ENCODE measurements around the gene CTBS. TPM values are rescaled to one million over a fixed set of nuclear protein-coding genes. Genes with fewer than 3 reads are reported as not detected.

Gene CTBS
- total and polyA plus RNA-seq, 2 of the 4 experiments (the other 2 are of a cell fraction): 5.9 to 12.4 TPM

- Histone ChIP-seq H3K27ac (ENCODE audit: insufficient read depth, low read length) (no peak overlapping the region), H3K14ac (replicated peaks; ENCODE audit: low read depth, low read length) (no peak overlapping the region), H2BK15ac (ENCODE audit: low read depth, low read length) (no peak overlapping the region), H2BK20ac (ENCODE audit: low read depth, low read length) (no peak overlapping the region), H3K4ac (ENCODE audit: low read depth, low read length) (no peak overlapping the region), H3K18ac (ENCODE audit: low read depth, low read length) (no peak overlapping the region), H3K9me3 (ENCODE audit: control insufficient read depth, insufficient read depth, low read length) (peaks cover 2% of the 10 kb centered on the region), H2AFZ (replicated peaks; ENCODE audit: low read length, poor library complexity) (no peak overlapping the region), H3K4me3 (ENCODE audit: insufficient read depth, low read depth, low read length) (no peak overlapping the region), H2BK5ac (ENCODE audit: low read depth, low read length, poor library complexity, severe bottlenecking) (no peak overlapping the region), H2BK120ac (ENCODE audit: low read depth, low read length) (no peak overlapping the region), H3K56ac (ENCODE audit: extremely low read depth, insufficient read depth, low read length) (no peak overlapping the region), H3K4me1 (ENCODE audit: control insufficient read depth, insufficient read depth, low read length) (peaks cover 9% of the 10 kb centered on the region), H3K27me3 (ENCODE audit: control insufficient read depth, insufficient read depth, low read length) (no peaks in the 10 kb centered on the region), H4K91ac (ENCODE audit: insufficient read depth, low read depth, low read length) (no peak overlapping the region), H4K20me1 (ENCODE audit: insufficient read depth, low read length) (no peaks in the 10 kb centered on the region), H4K5ac (ENCODE audit: low read depth, low read length) (no peak overlapping the region), H3K23ac (ENCODE audit: low read depth, low read length) (no peak overlapping the region), H3K9ac (ENCODE audit: low read depth, low read length) (no peak overlapping the region), H3K79me1 (ENCODE audit: low read depth in 1 of 2, low read length in 2 of 2) (no peaks in the 10 kb centered on the region), H4K8ac (ENCODE audit: low read depth in 2 of 2, low read length in 2 of 2) (no peak overlapping the region), H2AK5ac (ENCODE audit: low read depth, low read length) (no peak overlapping the region), H3K4me2 (ENCODE audit: low read depth, low read length) (no peak overlapping the region), H3K36me3 (ENCODE audit: control insufficient read depth, insufficient read depth, low read length) (no peaks in the 10 kb centered on the region), H2AK9ac (replicated peaks; ENCODE audit: low read depth, low read length, poor library complexity) (no peak overlapping the region), H3K9me1 (ENCODE audit: insufficient read depth, low read length) (no peaks in the 10 kb centered on the region)
- intact Hi-C loops (cut with micrococcal nuclease) (loop anchor here (10.0 kb wide), 1 partner anchor 711 kb away; no protein-coding TSS in a partner anchor), in situ Hi-C loops (cut with MboI; ENCODE audit: low sequenced_read_pairs) (loop anchor here (25.0 kb wide), 2 partner anchors 322 to 478 kb away; partner anchors contain the start of gene PRKACB), dilution Hi-C loops (cut with HindIII; ENCODE audit: low sequenced_read_pairs, unreplicated experiment) (no loop called here)
- no peak for TF ChIP-seq CHD1 (IDR thresholded peaks at IDR 0.05; ENCODE audit: low read depth, low read length)
- no peak for TF ChIP-seq NFE2L2 (IDR thresholded peaks at IDR 0.05; ENCODE audit: low read depth, low read length)
- no peak for TF ChIP-seq RAD21 (IDR thresholded peaks at IDR 0.05; ENCODE audit: low read length)
- TF ChIP-seq, protein P1, sequence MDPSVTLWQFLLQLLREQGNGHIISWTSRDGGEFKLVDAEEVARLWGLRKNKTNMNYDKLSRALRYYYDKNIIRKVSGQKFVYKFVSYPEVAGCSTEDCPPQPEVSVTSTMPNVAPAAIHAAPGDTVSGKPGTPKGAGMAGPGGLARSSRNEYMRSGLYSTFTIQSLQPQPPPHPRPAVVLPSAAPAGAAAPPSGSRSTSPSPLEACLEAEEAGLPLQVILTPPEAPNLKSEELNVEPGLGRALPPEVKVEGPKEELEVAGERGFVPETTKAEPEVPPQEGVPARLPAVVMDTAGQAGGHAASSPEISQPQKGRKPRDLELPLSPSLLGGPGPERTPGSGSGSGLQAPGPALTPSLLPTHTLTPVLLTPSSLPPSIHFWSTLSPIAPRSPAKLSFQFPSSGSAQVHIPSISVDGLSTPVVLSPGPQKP (IDR thresholded peaks at IDR 0.05; ENCODE audit: borderline replicate concordance, low read depth, low read length): no peak
- TF ChIP-seq USF2 (IDR thresholded peaks at IDR 0.05; ENCODE audit: low read depth, low read length): no peak
- TF ChIP-seq CEBPB (IDR thresholded peaks at IDR 0.05; ENCODE audit: low read depth, low read length): no peak
- TF ChIP-seq MAZ (IDR thresholded peaks at IDR 0.05; ENCODE audit: borderline replicate concordance, low read depth, low read length): no peak
- no peak for TF ChIP-seq POLR2A (IDR thresholded peaks at IDR 0.05; ENCODE audit: low read depth, low read length)
- no peak for TF ChIP-seq MAFK (IDR thresholded peaks at IDR 0.05; ENCODE audit: low read depth, low read length)
- TF ChIP-seq RFX5 (IDR thresholded peaks at IDR 0.05; ENCODE audit: low read depth, low read length): no peak
- TF ChIP-seq SMC3 (IDR thresholded peaks at IDR 0.05; ENCODE audit: low read depth, low read length): no peak
- TF ChIP-seq FOS (IDR thresholded peaks at IDR 0.05; ENCODE audit: low read depth, low read length): no peak
- TF ChIP-seq, protein P2, sequence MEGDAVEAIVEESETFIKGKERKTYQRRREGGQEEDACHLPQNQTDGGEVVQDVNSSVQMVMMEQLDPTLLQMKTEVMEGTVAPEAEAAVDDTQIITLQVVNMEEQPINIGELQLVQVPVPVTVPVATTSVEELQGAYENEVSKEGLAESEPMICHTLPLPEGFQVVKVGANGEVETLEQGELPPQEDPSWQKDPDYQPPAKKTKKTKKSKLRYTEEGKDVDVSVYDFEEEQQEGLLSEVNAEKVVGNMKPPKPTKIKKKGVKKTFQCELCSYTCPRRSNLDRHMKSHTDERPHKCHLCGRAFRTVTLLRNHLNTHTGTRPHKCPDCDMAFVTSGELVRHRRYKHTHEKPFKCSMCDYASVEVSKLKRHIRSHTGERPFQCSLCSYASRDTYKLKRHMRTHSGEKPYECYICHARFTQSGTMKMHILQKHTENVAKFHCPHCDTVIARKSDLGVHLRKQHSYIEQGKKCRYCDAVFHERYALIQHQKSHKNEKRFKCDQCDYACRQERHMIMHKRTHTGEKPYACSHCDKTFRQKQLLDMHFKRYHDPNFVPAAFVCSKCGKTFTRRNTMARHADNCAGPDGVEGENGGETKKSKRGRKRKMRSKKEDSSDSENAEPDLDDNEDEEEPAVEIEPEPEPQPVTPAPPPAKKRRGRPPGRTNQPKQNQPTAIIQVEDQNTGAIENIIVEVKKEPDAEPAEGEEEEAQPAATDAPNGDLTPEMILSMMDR (conservative IDR thresholded peaks at IDR 0.05; ENCODE audit: low read depth, low read length): no peak
- no peak for TF ChIP-seq RCOR1 (IDR thresholded peaks at IDR 0.05; ENCODE audit: insufficient replicate concordance, low read length)
- no peak for TF ChIP-seq MXI1 (IDR thresholded peaks at IDR 0.05; ENCODE audit: borderline replicate concordance, low read depth, low read length)
- no peak for TF ChIP-seq BHLHE40 (IDR thresholded peaks at IDR 0.05; ENCODE audit: low read depth, low read length)
- ATAC-seq (ENCODE audit: low read depth): no peak
- no peak for DNase-seq
- BruUV-seq (replicated peaks): no TSS peak
- WGBS, 2 experiments (ENCODE audit: extremely low coverage in 2 of 2, insufficient read length in 1 of 2): no CpG with 5 or more reads among the region's 1 CpG
- CTCF ChIA-PET: no interaction called here
- POLR2A ChIA-PET (ENCODE audit: unreplicated experiment): no interaction called here
These were observed 41.5 kb upstream of the CTBS start for GRCh38 chr1:84615790-84616189.
